ENCODE results near the gene DAW1. TPM values are rescaled to one million over a fixed set of nuclear protein-coding genes. Genes with fewer than 3 reads are reported as not detected.
A peak's percentile ranks its signal among the peaks of the same experiment; 100 is the strongest.

Gene DAW1
- total and polyA plus RNA-seq, 2 of the 13 experiments (the other 11 are each of a cell fraction or from before 2014, with no cell fraction given): not detected

DNA sequence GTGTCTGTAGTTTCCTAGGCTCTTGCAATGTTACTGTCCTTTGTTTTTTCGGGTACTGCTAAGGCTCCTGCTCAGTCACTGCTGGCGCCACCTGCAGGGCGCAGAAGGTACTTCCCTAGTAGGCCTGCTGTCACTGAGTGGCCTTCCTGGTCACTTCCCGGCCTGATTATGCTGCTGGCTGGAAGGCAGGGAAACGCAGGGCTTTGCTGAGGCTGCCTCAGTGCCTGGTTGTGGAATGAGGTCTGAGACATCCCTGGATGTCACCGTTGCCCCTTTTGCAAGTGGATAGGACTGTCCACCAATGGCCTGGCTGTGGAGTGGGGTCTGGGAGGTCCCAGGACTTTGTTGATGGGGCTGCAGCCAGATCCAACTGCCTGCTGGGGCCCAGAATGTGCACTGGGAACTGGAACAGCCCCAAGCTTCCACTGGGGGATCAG, 13.1 kb downstream of the DAW1 start (continued):
- TF ChIP-seq SMC3 (IDR thresholded peaks at IDR 0.05; ENCODE audit: low read length): peak; percentile 95
- peak; percentile 23; the same call in 1 of the 3 replicates for TF ChIP-seq MXI1 (IDR thresholded peaks at IDR 0.05; ENCODE audit: borderline replicate concordance, low read depth, low read length)
- TF ChIP-seq SNAPC2 (CRISPR knock-in tag; IDR thresholded peaks at IDR 0.05): no peak
- TF ChIP-seq, protein P1, sequence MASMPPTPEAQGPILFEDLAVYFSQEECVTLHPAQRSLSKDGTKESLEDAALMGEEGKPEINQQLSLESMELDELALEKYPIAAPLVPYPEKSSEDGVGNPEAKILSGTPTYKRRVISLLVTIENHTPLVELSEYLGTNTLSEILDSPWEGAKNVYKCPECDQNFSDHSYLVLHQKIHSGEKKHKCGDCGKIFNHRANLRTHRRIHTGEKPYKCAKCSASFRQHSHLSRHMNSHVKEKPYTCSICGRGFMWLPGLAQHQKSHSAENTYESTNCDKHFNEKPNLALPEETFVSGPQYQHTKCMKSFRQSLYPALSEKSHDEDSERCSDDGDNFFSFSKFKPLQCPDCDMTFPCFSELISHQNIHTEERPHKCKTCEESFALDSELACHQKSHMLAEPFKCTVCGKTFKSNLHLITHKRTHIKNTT (CRISPR knock-in tag; IDR thresholded peaks at IDR 0.05): no peak
- TF ChIP-seq, protein P2, sequence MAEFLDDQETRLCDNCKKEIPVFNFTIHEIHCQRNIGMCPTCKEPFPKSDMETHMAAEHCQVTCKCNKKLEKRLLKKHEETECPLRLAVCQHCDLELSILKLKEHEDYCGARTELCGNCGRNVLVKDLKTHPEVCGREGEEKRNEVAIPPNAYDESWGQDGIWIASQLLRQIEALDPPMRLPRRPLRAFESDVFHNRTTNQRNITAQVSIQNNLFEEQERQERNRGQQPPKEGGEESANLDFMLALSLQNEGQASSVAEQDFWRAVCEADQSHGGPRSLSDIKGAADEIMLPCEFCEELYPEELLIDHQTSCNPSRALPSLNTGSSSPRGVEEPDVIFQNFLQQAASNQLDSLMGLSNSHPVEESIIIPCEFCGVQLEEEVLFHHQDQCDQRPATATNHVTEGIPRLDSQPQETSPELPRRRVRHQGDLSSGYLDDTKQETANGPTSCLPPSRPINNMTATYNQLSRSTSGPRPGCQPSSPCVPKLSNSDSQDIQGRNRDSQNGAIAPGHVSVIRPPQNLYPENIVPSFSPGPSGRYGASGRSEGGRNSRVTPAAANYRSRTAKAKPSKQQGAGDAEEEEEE (CRISPR knock-in tag; IDR thresholded peaks at IDR 0.05; ENCODE audit: borderline replicate concordance): no peak
- TF ChIP-seq, protein P3, sequence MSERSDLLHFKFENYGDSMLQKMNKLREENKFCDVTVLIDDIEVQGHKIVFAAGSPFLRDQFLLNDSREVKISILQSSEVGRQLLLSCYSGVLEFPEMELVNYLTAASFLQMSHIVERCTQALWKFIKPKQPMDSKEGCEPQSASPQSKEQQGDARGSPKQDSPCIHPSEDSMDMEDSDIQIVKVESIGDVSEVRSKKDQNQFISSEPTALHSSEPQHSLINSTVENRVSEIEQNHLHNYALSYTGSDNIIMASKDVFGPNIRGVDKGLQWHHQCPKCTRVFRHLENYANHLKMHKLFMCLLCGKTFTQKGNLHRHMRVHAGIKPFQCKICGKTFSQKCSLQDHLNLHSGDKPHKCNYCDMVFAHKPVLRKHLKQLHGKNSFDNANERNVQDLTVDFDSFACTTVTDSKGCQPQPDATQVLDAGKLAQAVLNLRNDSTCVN (CRISPR knock-in tag; IDR thresholded peaks at IDR 0.05; ENCODE audit: borderline replicate concordance): no peak
- TF ChIP-seq, protein P4, sequence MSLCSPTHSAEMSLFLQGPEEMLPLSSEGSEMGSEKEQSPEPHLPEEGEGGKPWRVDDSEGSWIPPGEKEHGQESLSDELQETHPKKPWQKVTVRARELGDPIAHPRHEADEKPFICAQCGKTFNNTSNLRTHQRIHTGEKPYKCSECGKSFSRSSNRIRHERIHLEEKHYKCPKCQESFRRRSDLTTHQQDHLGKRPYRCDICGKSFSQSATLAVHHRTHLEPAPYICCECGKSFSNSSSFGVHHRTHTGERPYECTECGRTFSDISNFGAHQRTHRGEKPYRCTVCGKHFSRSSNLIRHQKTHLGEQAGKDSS (CRISPR knock-in tag; IDR thresholded peaks at IDR 0.05; ENCODE audit: borderline replicate concordance, low read depth): peak; percentile 62; the same call in 1 of the 2 replicates
- TF ChIP-seq SRY (CRISPR knock-in tag; IDR thresholded peaks at IDR 0.05): no peak
- TF ChIP-seq, protein P5, sequence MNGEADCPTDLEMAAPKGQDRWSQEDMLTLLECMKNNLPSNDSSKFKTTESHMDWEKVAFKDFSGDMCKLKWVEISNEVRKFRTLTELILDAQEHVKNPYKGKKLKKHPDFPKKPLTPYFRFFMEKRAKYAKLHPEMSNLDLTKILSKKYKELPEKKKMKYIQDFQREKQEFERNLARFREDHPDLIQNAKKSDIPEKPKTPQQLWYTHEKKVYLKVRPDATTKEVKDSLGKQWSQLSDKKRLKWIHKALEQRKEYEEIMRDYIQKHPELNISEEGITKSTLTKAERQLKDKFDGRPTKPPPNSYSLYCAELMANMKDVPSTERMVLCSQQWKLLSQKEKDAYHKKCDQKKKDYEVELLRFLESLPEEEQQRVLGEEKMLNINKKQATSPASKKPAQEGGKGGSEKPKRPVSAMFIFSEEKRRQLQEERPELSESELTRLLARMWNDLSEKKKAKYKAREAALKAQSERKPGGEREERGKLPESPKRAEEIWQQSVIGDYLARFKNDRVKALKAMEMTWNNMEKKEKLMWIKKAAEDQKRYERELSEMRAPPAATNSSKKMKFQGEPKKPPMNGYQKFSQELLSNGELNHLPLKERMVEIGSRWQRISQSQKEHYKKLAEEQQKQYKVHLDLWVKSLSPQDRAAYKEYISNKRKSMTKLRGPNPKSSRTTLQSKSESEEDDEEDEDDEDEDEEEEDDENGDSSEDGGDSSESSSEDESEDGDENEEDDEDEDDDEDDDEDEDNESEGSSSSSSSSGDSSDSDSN (CRISPR knock-in tag; IDR thresholded peaks at IDR 0.05): no peak
- peak; percentile 40; the same call in 1 of the 2 replicates for TF ChIP-seq SMAD1 (CRISPR knock-in tag; IDR thresholded peaks at IDR 0.05; ENCODE audit: borderline replicate concordance, low read depth)
- TF ChIP-seq RFXAP (CRISPR knock-in tag; IDR thresholded peaks at IDR 0.05; ENCODE audit: borderline replicate concordance): peak; percentile 42; the same call in 1 of the 2 replicates
- TF ChIP-seq ATRX (CRISPR knock-in tag; IDR thresholded peaks at IDR 0.05; ENCODE audit: borderline replicate concordance): no peak
- TF ChIP-seq NFATC3 (CRISPR knock-in tag; IDR thresholded peaks at IDR 0.05): peak; percentile 64; the same call in 1 of the 2 replicates
- no peak for TF ChIP-seq ZFP90 (CRISPR knock-in tag; IDR thresholded peaks at IDR 0.05; ENCODE audit: borderline replicate concordance)
- TF ChIP-seq REPIN1 (CRISPR knock-in tag; IDR thresholded peaks at IDR 0.05; ENCODE audit: borderline replicate concordance, low read depth): peak; percentile 67; the same call in 1 of the 2 replicates
- 0 out of 2 replicates have a peak, but pooled peaks have one; percentile 33 for TF ChIP-seq FOXJ3 (CRISPR knock-in tag; IDR thresholded peaks at IDR 0.05; ENCODE audit: borderline replicate concordance)
- TF ChIP-seq YY1 (IDR thresholded peaks at IDR 0.05; ENCODE audit: insufficient read depth, insufficient replicate concordance, low read depth, low read length): peak; percentile 72
- TF ChIP-seq TBL1XR1 (IDR thresholded peaks at IDR 0.05; ENCODE audit: borderline replicate concordance, low read length, partially characterized antibody): peak; percentile 36
- TF ChIP-seq ASH2L (IDR thresholded peaks at IDR 0.05; ENCODE audit: insufficient read length, low read depth, low read length): peak; percentile 45
- 0 out of 2 replicates have a peak, but pooled peaks have one; percentile 62 for TF ChIP-seq MIER2 (CRISPR knock-in tag; IDR thresholded peaks at IDR 0.05)
- peak; percentile 77 for TF ChIP-seq ZFX (CRISPR knock-in tag; IDR thresholded peaks at IDR 0.05; ENCODE audit: low read depth)
- no peak for TF ChIP-seq LCORL (IDR thresholded peaks at IDR 0.05)
- TF ChIP-seq LCORL (CRISPR knock-in tag; IDR thresholded peaks at IDR 0.05): peak; percentile 69

Measured in HepG2 (cell line).